Adipose tissue (tissue), 3 donors: ENCODE measurements around the gene KLRC4. TPM values are rescaled to one million over a fixed set of nuclear protein-coding genes. Genes with fewer than 3 reads are reported as not detected.
"Not testable (repeated sequence)": the region's sequence is repeated elsewhere in the genome, so short reads cannot be mapped to it uniquely, and the experiment has no call there.

Source experiments
- H3K27ac ChIP-seq: one replicate; pipeline ENCODE4 v1.5.1; 2013; ENCODE audit warnings: low read depth, low read length
- WGBS, 3 donors: extraction: QIAGEN DNeasy Blood & Tissue Kit; methylation state at CpG; one replicate each; pipeline ENCODE4 v1.1.7; 2013; 5-methylcytosine and 5-hydroxymethylcytosine counted together
- polyA plus RNA-seq, 3 donors: library from polyadenylated mRNA; stranded (reverse); fragments of 200-250 nt; gene quantifications; one replicate each; pipeline ENCODE4 v1.2.3, GENCODE V29; 2013
- donor health status: healthy with polysubstance abuse.
- donor health status: Bipolar disorder and iron deficiency.
- donor health status: healthy.

KLRC4 gene
- polyA plus RNA-seq = under 1 TPM in 1 of 3 donors, not detected in 2; 0.18 TPM

GRCh38 chr12:10409392-10409791 lies at the start of gene KLRC4:
Gene KLRC4 (minus strand): TSS chr12:10409757. CDS start chr12:10409575, 182 bp downstream.
- H3K27ac ChIP-seq = no peak within 1 kb of the TSS
- 0 to 54% (median 29%) methylated on average over 1 of the region's 1 CpG for WGBS, 3 donors

GRCh38 chr12:10457760-10458159 lies 48.2 kb upstream of the KLRC4 start:
- H3K27ac ChIP-seq = no peak overlapping the region
- 83 to 94% (median 93%) methylated on average over 3 of the region's 3 CpGs for WGBS, 3 donors

- 76 to 92% (median 91%) methylated on average over 2 of the region's 2 CpGs for WGBS, 3 donors
These were observed 47.3 kb upstream of the KLRC4 start for GRCh38 chr12:10456856-10457255.

GRCh38 chr12:10455766-10456165 lies 46.2 kb upstream of the KLRC4 start:
- no peak overlapping the region for H3K27ac ChIP-seq
- 86 to 95% (median 89%) methylated on average over 1 of the region's 1 CpG for WGBS, 3 donors

More at GRCh38 chr12:10456856-10457255, 47.3 kb upstream of the KLRC4 start:
- H3K27ac ChIP-seq = no peak overlapping the region

- WGBS, 3 donors = 45 to 60% (median 59%) methylated on average over 1 of the region's 1 CpG
- no peak overlapping the region for H3K27ac ChIP-seq
These were observed 45.0 kb upstream of the KLRC4 start for GRCh38 chr12:10454531-10454930.

- no peak within 1 kb of the TSS for H3K27ac ChIP-seq
- WGBS, 3 donors = 40 to 56% (median 49%) methylated on average over 2 of the region's 2 CpGs
These were observed 43.6 kb upstream of the KLRC4 start, which contains the start of gene KLRC1 for GRCh38 chr12:10453156-10453555. Gene KLRC1 (minus strand): TSS chr12:10453377. CDS start chr12:10451156, 2,221 bp downstream.

- WGBS, 3 donors = 90 to 94% (median 93%) methylated on average over 4 of the region's 4 CpGs
- H3K27ac ChIP-seq = no peak overlapping the region
These were observed 38.7 kb upstream of the KLRC4 start for GRCh38 chr12:10448236-10448635.

GRCh38 chr12:10446052-10446451 lies 36.5 kb upstream of the KLRC4 start:
- 76 to 79% (median 79%) methylated on average over 5 of the region's 5 CpGs for WGBS, 3 donors
- not testable (repeated sequence) for H3K27ac ChIP-seq

GRCh38 chr12:10441144-10441543 lies 31.6 kb upstream of the KLRC4 start:
- 89 to 92% (median 91%) methylated on average over 8 of the region's 8 CpGs for WGBS, 3 donors
- H3K27ac ChIP-seq = not testable (repeated sequence)

GRCh38 chr12:10439608-10440274 lies 30.2 kb upstream of the KLRC4 start:
- 64 to 75% (median 65%) methylated on average over 1 to 2 of the region's 2 CpGs for WGBS, 3 donors
- not testable (repeated sequence) for H3K27ac ChIP-seq

GRCh38 chr12:10437601-10438000 lies 28.0 kb upstream of the KLRC4 start:
- WGBS, 3 donors = 33 to 40% (median 40%) methylated on average over 1 of the region's 2 CpGs
- not testable (repeated sequence) for H3K27ac ChIP-seq

GRCh38 chr12:10435816-10436215 lies 26.3 kb upstream of the KLRC4 start, which contains the start of gene KLRC2:
Gene KLRC2 (minus strand): TSS chr12:10436010. CDS start chr12:10435986, 24 bp downstream.
- WGBS, 3 donors = 23 to 44% (median 37%) methylated on average over 3 of the region's 3 CpGs
- not testable (repeated sequence) for H3K27ac ChIP-seq

- 77 to 89% (median 83%) methylated on average over 4 of the region's 4 CpGs for WGBS, 3 donors
These were observed 21.1 kb upstream of the KLRC4 start for GRCh38 chr12:10430623-10431022.

GRCh38 chr12:10425938-10426337 lies 16.4 kb upstream of the KLRC4 start:
- 84 to 94% (median 85%) methylated on average over 4 to 8 of the region's 8 CpGs for WGBS, 3 donors
- H3K27ac ChIP-seq = not testable (repeated sequence)

More at GRCh38 chr12:10430623-10431022, 21.1 kb upstream of the KLRC4 start:
- not testable (repeated sequence) for H3K27ac ChIP-seq

- WGBS, 3 donors = 80 to 92% (median 92%) methylated on average over 1 of the region's 1 CpG
- H3K27ac ChIP-seq = not testable (repeated sequence)
These were observed 14.8 kb upstream of the KLRC4 start for GRCh38 chr12:10424260-10424899.

- WGBS, 3 donors = 20 to 59% (median 55%) methylated on average over 1 to 2 of the region's 3 CpGs
- H3K27ac ChIP-seq = not testable (repeated sequence)
These were observed 12.6 kb upstream of the KLRC4 start for GRCh38 chr12:10422159-10422558.

GRCh38 chr12:10420334-10420733 lies 10.8 kb upstream of the KLRC4 start, which contains the start of gene KLRC3:
Gene KLRC3 (minus strand): TSS chr12:10420595. CDS start chr12:10420550, 45 bp downstream.
- H3K27ac ChIP-seq = not testable (repeated sequence)
- WGBS, 3 donors = 16 to 54% (median 19%) methylated on average over 1 of the region's 1 CpG

GRCh38 chr12:10408842-10409241 lies 715 bp downstream of the KLRC4 start:
- no peak overlapping the region for H3K27ac ChIP-seq
- 55 to 66% (median 65%) methylated on average over 3 of the region's 3 CpGs for WGBS, 3 donors

- 43 to 56% (median 53%) methylated on average over 4 of the region's 4 CpGs for whole genome bisulfite sequencing, 3 donors
- H3K27ac ChIP-seq = no peak overlapping the region
These were observed 2.8 kb downstream of the KLRC4 start for GRCh38 chr12:10406725-10407124.
